DMS114 treated with DMSO at 0.1 percent for 48 hours (cell line): ENCODE data around the gene CAMK1D.
"Not testable (repeated sequence)": the region's sequence is repeated elsewhere in the genome, so short reads cannot be mapped to it uniquely, and the experiment has no call there.

ENCODE experiments used
- DNase-seq: peaks from one replicate; lab custom pipeline; 2025; ENCODE audit not compliant: unreplicated experiment; lab: John Stamatoyannopoulos, UW

The CAMK1D gene

GRCh38 chr10:12711350-12711708 is 362.0 kb downstream of the CAMK1D start:
- DNase-seq: no peak

GRCh38 chr10:12712293-12712983 is 363.1 kb downstream of the CAMK1D start:
- no peak for DNase-seq

GRCh38 chr10:12712984-12713316 is 363.6 kb downstream of the CAMK1D start:
- not testable (repeated sequence) for DNase-seq

GRCh38 chr10:12716042-12716441 is 366.7 kb downstream of the CAMK1D start:
- DNase-seq: no peak

GRCh38 chr10:12717981-12718707 is 368.8 kb downstream of the CAMK1D start:
- no peak for DNase-seq

GRCh38 chr10:12719365-12719764 is 370.0 kb downstream of the CAMK1D start:
- no peak for DNase-seq

GRCh38 chr10:12720217-12720981 is 371.1 kb downstream of the CAMK1D start:
- DNase-seq: no peak

GRCh38 chr10:12721334-12721733 is 372.0 kb downstream of the CAMK1D start:
- no peak for DNase-seq

GRCh38 chr10:12723220-12723619 is 373.9 kb downstream of the CAMK1D start:
- DNase-seq: no peak

- no peak for DNase-seq
These were observed 375.6 kb downstream of the CAMK1D start for GRCh38 chr10:12724807-12725579.

- DNase-seq: not testable (repeated sequence)
These were observed 376.2 kb downstream of the CAMK1D start for GRCh38 chr10:12725580-12725888.

- DNase-seq: no peak
These were observed 377.9 kb downstream of the CAMK1D start for GRCh38 chr10:12726971-12727831.

GRCh38 chr10:12727832-12728215 is 378.5 kb downstream of the CAMK1D start:
- no peak for DNase-seq

GRCh38 chr10:12728494-12728893 is 379.1 kb downstream of the CAMK1D start:
- no peak for DNase-seq

- no peak for DNase-seq
These were observed 380.5 kb downstream of the CAMK1D start for GRCh38 chr10:12729885-12730284.

GRCh38 chr10:12730809-12731519 is 381.6 kb downstream of the CAMK1D start:
- DNase-seq: no peak

GRCh38 chr10:12733271-12733670 is 383.9 kb downstream of the CAMK1D start:
- no peak for DNase-seq

- no peak for DNase-seq
These were observed 386.6 kb downstream of the CAMK1D start for GRCh38 chr10:12735843-12736462.

- no peak for DNase-seq
These were observed 391.5 kb downstream of the CAMK1D start for GRCh38 chr10:12740813-12741212.
